SKM-1 treated with dmso at 0.1 percent for 144 hours (cell line): ENCODE data around the gene CCT6B.
"Not testable (repeated sequence)": the region's sequence is repeated elsewhere in the genome, so short reads cannot be mapped to it uniquely, and the experiment has no call there.

ENCODE experiments used
- DNase-seq: peaks from one replicate; lab custom pipeline; 2025; ENCODE audit not compliant: unreplicated experiment; lab: John Stamatoyannopoulos, UW

The CCT6B gene, protein sequence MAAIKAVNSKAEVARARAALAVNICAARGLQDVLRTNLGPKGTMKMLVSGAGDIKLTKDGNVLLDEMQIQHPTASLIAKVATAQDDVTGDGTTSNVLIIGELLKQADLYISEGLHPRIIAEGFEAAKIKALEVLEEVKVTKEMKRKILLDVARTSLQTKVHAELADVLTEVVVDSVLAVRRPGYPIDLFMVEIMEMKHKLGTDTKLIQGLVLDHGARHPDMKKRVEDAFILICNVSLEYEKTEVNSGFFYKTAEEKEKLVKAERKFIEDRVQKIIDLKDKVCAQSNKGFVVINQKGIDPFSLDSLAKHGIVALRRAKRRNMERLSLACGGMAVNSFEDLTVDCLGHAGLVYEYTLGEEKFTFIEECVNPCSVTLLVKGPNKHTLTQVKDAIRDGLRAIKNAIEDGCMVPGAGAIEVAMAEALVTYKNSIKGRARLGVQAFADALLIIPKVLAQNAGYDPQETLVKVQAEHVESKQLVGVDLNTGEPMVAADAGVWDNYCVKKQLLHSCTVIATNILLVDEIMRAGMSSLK

DNA sequence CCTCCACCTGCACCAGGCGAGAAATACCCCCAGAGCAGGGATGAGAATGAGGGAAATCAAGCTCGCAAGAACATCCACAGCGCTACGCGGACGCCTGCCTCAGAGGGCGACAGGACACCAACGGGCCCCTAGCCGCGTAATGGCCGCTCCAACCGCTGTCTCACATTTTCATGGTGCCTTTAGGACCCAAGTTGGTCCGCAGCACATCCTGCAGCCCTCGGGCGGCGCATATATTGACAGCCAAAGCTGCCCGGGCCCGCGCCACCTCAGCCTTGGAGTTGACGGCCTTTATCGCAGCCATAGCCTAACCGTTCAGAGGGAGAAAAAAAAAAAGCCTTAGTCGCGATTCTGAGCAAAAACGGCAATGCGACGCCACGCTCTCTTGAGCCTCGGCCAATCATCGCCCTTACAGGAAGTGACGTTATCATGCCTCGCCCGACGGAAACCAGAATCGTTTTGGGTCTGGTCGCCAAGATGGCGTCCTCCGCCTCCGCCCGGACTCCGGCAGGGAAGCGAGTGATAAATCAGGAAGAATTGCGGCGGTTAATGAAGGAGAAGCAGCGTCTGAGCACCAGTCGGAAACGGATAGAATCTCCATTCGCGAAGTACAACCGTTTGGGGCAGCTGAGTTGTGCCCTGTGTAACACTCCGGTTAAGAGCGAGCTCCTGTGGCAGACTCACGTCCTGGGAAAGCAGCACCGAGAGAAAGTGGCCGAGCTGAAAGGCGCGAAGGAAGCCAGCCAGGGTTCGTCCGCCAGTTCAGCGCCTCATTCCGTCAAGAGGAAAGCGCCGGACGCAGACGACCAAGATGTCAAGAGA, at the start of gene CCT6B, which contains the start of gene ZNF830:
CCT6B (minus strand) TSS at position 368 of the 819 bp plus-strand sequence; CDS start at position 301, 67 bp downstream.
ZNF830 (plus strand) TSS at position 448 of the 819 bp plus-strand sequence; CDS start at position 475, 27 bp downstream.
- DNase-seq = peak; percentile 86

DNA sequence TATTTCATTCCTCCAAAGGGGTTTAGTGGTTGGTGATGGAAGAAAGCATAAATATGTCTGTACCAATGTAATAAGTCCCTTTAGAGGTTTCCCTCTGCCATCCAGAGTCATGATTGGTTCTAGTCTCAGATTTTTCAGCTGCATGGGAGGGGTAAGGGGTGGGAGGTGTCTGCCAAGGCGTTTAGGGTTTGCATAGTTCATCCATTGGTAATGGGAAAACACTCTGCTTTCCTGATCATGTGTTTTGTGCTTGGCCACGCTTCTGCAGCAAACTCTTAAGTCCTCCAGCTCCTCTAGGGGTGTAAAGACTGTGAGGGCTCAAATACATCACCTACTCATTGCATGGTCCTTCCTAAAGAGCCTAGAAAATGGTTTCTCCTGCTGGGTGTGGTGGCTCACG, 48.8 kb upstream of the CCT6B start:
- no peak for DNase-seq

DNA sequence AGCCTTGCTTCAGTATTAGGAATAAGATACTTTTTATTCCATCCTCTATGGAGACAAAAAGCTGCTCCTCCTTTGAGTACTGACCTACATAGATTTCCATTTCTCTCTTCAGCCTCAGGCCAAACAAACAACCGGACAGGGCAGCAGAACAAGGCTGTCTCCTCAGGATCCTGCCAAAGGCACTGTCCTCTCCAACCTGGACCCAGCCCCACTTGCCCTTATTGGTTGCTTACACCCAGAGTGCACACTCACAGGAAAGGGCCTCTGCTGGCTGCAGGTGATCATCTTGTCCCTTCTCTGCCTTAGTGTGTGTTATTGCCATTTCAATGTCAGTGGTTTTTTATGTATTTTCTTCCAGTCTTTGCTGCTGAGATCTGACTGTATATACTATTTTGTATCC, 45.7 kb upstream of the CCT6B start:
- no peak for DNase-seq

DNA sequence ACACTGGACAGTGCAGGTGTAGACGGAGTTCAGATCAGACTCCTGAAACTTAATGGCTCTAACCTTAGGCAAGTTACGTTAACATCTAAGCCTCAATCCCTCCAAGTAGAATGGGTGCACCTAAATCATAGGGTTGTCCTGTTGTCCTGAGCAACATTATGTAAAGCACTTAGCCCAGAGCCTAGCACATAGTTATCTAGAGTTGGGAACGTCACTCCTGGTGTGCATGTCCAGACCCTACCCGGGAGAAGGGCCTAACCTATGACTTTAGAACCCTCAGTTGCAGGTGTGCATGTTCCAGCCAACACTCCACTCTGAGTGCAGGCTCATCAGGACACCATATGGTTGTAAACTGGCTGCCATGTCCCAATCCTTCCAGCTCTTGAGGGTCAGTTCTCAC, 45.1 kb upstream of the CCT6B start:
- DNase-seq = no peak

DNA sequence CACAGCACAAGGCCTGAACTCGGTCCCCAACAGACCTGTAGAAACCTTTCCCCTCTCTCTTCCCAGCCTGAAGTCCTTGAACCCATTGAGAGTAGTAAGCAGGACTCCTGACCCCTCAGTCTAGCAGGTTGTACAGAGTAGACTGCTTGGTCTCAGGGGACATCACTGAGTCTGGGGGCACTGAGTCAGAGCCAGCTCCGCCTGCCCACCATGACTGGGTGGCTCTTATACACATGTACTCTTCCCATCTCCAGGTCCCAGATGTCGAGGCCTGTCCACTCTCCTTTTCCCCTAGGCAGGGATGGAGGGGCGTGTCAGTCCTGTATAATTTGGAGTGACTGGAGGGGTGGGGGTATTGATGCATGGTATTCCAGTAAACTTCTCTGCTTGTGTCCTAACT, 42.5 kb upstream of the CCT6B start:
- no peak for DNase-seq

DNA sequence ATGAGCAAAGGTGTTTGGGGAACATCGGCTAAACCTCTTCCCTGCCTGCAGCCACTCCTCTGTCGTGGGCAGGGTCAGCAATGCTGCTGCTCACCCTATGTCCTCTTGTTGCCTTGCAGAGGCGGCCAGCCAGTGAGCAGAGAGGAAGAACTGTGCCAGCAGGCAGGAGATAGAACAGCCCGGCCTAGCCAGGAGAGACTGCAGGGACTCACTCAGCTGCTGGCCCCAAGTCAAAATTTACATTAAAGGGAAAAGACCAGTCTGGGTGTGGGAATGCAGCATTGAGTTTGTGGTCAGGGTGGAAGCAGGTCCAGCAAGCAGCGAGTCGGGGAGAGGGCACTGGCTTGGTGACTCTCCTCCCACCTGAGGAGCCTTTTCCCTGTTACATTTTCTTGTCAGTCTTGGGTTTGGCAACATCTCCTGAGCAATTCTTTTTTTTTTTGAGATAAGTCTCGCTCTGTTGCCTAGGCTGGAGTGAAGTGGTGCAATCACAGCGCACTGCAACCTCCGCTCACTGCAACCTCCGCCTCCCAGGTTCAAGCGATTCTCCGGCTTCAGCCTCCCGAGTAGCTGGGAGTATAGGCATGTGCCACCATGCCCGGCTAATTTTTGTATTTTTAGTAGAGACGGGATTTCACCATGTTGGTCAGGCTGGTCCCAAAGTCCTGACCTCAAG, 41.8 kb upstream of the CCT6B start:
- DNase-seq = no peak

DNA sequence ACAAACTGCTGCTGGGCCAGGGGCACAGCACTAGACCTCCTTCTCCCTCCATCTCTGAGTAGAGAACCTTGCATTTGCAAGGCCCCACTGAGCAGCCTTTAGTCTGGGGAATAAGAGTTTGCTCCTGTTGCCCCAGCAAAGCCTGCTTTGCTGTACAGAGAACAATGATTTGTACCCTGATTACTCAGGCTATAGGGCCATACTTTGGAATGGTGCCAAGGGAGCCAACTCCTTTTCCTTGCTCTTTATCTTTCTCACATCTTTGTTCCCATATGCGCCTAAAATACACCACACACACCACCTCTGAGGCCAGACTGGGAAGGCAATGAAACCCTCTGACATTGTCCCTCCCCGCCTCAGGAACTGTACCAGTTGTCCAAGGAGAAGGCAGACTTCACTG, 40.3 kb upstream of the CCT6B start:
- DNase-seq = no peak

DNA sequence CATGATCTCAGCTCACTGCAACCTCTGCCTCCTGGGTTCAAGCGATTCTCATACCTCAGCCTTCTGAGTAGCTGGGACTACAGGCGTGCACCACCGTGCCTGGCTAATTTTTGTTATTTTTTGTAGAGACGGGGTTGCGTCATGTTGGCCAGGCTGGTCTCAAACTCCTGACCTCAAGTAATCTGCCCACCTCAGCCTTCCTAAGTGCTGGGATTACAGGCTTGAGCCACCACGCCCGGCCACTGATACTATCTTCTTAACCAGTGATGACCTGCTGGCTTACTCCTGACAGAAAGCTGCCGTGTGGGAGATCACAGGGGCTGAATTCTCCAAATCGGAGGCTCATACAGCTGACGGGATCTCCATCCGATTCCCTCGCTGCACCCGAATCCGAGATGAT, 39.7 kb upstream of the CCT6B start:
- DNase-seq = not testable (repeated sequence)

DNA sequence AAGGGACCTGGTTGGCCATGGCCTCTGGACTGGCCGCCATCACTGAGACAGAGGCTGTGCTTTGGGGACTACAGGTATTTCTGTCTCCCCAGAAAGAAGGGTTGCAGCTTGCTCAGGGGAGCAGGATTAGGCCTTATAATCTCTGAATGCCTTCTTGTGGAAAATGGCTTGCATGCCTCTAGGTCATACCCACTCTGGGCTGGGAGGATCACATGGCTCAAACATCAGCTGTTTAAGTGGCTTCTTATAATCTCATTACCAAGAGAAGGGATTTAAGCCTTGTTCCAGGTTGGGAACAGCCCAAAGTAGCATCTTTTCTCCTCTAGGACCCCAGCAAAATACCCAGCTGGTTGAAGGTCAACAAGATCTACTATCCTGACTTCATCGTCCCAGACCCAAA, 38.2 kb upstream of the CCT6B start:
- DNase-seq = no peak

DNA sequence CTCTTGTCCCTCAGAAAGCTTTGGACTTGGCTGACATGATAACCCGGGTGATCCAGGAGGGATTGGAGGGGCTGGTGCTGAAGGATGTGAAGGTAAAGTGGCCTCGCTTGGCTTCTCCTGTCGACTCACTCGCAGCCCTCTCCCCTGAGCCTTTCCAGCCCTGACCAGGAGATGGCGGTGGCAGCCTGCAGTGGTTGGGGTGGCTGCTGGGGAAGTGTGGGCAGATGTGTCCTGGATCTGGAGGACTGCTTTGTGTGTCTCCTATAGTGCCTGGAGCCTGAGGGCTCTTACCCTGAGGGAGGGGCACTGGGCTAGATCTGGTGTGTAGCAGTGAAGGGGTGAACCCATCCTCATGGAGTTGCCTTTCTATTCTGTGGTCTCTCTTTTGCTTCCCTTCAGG, 36.9 kb upstream of the CCT6B start:
- peak; percentile 44 for DNase-seq

DNA sequence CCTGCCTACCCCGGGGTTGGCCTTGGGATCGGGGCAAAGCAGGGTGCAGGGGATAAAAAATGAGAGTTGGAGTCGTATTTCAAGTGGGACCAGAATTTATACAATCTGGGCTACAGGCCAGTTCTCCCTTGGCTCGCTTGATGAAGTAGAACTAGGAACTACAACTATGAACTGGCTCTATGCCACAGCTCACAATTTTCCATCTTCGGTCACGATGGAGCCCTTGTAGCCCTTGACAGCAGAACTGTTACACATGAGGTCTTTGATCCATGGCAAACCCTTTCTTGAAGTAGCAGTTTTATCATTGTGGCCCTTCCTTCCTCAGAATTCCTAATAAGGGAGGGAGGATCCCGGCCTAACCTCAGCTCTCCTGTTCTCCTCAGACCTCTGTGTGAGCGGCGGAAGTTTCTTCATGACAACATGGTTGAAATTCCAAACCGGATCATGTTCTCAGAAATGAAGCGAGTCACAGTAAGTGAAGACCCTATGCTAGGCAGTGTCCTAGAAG, 36.1 kb upstream of the CCT6B start:
- DNase-seq = no peak

DNA sequence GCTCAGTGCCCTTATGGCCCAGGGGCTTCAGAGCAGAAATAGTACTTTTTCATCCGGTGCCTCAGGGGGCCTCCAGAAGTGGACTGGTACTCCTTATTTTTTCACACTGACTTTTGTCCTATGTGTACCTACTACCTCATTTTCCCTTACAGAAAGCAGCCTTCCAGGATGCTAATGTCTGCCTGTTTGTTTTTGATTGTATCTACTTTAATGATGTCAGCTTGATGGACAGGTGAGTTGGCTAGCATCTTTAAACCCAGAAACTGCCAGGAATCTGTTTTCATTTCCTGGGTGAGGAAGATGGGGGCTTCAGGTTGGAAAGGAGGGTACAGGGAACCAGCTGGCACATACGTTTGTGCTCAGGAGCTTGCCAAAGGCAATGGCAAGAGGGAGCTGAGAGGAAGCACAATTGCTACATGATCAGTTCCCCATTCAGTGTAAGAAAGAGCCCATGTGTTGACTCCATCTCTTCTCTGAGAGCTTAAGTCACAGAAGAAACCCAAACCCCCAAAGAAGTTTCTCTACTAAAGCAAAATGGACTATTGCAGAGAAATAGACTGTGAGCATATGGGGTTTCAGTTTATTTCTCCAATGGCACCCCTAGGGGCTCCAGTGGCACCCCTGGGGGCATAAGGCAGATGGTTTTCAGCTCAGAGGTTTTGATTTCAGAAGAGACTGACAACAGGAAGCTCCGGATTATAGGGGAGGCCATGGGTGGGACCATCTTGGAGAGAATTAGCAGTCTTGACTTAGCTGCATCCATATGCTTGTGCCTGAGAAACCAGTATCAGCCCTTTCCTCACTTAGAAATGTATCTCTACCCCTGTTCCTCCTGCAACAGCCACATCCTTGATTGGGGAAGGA, 35.4 kb upstream of the CCT6B start:
- no peak for DNase-seq

DNA sequence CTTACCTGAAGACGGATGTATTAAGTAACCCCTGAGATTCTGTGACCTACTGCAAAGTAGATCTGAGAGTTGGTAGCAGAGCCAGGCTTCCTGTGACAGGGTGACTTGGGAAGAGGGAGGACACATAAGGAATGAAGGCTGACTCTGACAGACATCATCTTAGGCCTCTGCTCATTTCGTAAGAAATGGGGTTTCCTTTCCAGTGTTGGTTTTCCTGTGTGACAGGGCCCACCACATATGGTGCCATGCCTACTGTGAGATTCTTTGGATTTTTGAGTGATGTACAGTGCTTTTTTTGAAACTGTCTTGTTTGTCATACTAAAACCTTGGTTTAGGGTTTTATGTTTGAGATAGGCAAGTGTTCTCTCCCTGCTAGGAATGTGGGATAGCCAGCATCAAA, 31.8 kb upstream of the CCT6B start:
- DNase-seq = no peak

DNA sequence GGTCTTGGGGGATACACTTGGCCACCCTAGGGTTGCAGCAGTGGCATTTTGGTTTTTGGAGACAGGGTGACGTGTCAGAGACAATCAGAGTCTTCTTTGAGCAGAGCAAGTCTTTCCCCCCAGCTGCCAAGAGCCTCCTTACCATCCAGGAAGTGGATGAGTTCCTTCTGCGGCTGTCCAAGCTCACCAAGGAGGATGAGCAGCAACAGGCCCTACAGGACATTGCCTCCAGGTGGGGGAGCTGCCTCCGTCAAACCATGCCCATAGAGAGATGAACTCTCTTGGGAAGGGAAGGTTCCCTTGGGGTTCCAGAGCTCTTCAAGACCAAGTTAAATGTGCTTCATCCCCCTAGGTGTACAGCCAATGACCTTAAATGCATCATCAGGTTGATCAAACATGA, 30.3 kb upstream of the CCT6B start:
- DNase-seq = no peak

DNA sequence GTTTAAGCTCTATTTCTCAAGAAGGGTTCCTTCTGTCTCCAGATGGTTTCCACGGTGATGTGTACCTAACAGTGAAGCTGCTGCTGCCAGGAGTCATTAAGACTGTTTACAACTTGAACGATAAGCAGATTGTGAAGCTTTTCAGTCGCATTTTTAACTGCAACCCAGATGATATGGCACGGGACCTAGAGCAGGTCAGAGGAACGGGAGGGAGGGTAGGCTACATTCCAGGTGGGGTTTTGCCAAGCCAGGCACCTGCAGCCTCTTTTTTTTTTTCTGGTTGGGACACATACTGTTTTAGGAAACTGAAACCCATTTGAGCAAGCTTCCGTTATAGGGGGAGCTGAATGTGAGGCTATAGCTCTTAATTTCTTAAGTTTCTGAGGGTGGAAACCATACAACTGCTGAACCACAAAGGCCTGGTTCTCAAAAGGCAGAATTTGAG, 29.7 kb upstream of the CCT6B start:
- peak; percentile 25 for DNase-seq

DNA sequence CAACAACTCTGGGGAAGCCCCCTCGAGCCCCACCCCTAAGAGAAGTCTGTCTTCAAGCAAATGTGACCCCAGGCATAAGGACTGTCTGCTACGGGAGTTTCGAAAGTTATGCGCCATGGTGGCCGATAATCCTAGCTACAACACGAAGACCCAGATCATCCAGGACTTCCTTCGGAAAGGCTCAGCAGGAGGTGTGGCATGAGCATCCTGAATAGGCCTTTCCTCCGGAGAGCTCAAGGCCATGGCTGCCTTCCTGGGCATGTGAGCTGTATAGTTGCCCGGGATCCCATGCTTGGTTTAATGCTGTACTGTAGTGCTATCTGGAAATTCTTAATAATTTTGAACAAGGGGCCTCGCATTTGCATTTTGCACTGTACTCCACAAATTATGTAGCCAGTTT, 28.2 kb upstream of the CCT6B start:
- no peak for DNase-seq

DNA sequence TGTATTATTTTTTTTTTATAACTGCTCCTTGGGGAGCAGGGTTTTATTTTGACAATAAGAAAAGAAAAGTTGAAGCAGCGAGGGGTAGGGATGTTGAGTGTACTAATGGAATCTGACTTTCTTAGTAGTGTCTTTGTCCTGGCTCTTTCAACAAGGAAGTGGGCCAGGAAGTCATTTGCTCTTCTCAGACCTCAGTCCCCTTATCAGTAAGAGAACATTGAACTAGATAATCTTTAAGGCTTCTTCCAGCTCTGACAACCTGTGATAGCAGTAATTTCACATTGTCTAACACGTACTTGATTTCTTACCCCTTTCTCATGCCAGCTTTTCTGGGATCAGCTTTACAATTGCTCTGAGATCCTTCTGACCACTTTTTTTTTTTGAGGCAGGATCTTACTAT, 27.4 kb upstream of the CCT6B start:
- no peak for DNase-seq

DNA sequence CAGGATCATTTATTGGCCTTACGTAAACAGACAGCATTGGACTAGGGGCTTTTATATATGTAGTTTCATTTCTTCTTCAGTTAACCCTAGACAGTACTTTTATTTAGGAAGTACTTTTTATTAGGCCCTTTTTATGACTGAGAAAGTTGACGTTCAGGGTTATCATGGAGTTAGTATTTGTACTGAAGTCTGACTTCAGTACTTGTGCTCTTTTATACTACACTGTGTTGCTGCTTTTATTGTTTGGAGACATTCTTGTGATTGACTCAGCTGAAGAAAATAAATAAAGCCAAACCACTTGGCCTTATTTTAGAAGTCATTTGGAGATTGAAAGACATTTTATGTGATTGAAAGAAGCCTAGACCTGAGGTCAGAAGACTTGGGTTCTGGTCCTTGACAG, 26.0 kb upstream of the CCT6B start:
- no peak for DNase-seq

DNA sequence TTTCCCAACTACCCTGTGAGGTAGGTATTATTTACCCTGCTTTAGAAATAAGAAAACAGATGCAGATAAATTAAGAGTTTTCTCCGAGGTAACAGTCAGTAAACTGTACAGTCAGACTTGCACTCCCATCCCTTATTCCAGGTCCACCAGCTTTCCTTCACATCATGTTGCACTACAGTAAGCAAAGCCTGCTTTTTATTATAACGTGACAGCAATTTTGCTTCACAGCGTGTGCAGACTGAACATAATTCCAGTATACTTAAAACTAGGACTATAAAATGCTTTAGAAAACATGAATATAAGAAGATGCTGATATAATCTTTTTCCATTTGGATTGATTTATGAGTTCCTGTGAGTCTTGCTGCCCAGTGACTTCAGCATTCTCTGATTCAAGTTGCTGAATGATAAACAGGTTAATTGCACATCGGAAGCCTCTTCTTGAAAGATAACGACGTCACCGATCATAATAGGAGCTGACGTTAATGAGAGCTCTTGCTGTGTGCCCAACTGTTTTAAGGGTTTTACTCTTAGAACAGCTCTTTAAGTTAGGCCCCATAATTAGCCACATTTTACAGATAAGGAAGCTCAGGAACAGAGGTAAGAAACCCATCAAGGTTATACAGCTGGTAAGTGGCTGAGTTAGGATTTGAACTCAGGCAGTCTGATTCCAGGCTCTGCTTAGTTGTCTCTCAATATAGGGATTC, 20.4 kb upstream of the CCT6B start:
- DNase-seq = no peak
